OCI-LY1 (cell line): Measurements from ENCODE around the gene CD320.
A peak's percentile ranks its signal among the peaks of the same experiment; 100 is the strongest.

Experiments
- H2AFZ ChIP-seq: fragments of 200-600 bp; sonication (generic), shearing (Covaris generic); 2 replicates; pipeline ENCODE4 v1.6.0; 2014; ENCODE audit warnings: antibody characterized with exemption, mild to moderate bottlenecking, low read length
- H3F3A ChIP-seq: fragments of 200-600 bp; sonication (generic), shearing (Covaris generic); 2 replicates; pipeline ENCODE4 v1.6.0; 2014; ENCODE audit warnings: mild to moderate bottlenecking, antibody characterized with exemption, low read length, moderate library complexity; ENCODE audit not compliant: insufficient read depth
- H3K27ac ChIP-seq: fragments of 200-600 bp; sonication (generic); 2 replicates; pipeline ENCODE4 v1.5.1; 2014; ENCODE audit warnings: low read length, mixed run types, mild to moderate bottlenecking, low read depth; ENCODE audit not compliant: poor library complexity, severe bottlenecking
- H3K27me3 ChIP-seq: fragments of 200-600 bp; sonication (generic); 2 replicates; pipeline ENCODE4 v1.6.0; 2014; ENCODE audit warnings: antibody characterized with exemption, mild to moderate bottlenecking, low read length, moderate library complexity; ENCODE audit not compliant: insufficient read depth
- H3K36me3 ChIP-seq: fragments of 200-600 bp; sonication (generic); 2 replicates; pipeline ENCODE4 v1.6.1; 2014; ENCODE audit warnings: mild to moderate bottlenecking, antibody characterized with exemption, low read length, moderate library complexity, mixed read lengths; ENCODE audit not compliant: insufficient read depth
- H3K4me1 ChIP-seq: fragments of 200-600 bp; sonication (generic); 2 replicates; pipeline ENCODE4 v1.5.1; 2014; ENCODE audit warnings: mild to moderate bottlenecking, low read length, moderate library complexity; ENCODE audit not compliant: insufficient read depth, severe bottlenecking
- H3K4me2 ChIP-seq: fragments of 200-600 bp; sonication (generic), shearing (Covaris generic); 2 replicates; pipeline ENCODE4 v1.6.1; 2014; ENCODE audit warnings: low read length
- H3K4me3 ChIP-seq: fragments of 200-600 bp; sonication (generic); 2 replicates; pipeline ENCODE4 v1.5.1; 2014; ENCODE audit warnings: low read length, low read depth, mild to moderate bottlenecking, mixed read lengths; ENCODE audit not compliant: poor library complexity, severe bottlenecking
- H3K79me2 ChIP-seq: fragments of 200-600 bp; shearing (Covaris generic); 2 replicates; pipeline ENCODE4 v1.6.1; 2016; ENCODE audit warnings: mixed run types, low read length, mixed read lengths; ENCODE audit not compliant: insufficient read depth
- H3K9ac ChIP-seq: fragments of 200-600 bp; sonication (generic), shearing (Covaris generic); 2 replicates; pipeline ENCODE4 v1.6.1; 2014; ENCODE audit warnings: mild to moderate bottlenecking, low read length, mixed read lengths
- H3K9me2 ChIP-seq: fragments of 200-600 bp; sonication (generic), shearing (Covaris generic); 2 replicates; pipeline ENCODE4 v1.6.1; 2014; ENCODE audit warnings: low read depth, mild to moderate bottlenecking, low read length, mixed read lengths
- H3K9me3 ChIP-seq: fragments of 200-600 bp; shearing (Covaris generic); 2 replicates; pipeline ENCODE4 v1.6.1; 2014; ENCODE audit warnings: low read length, mixed read lengths
- H4K20me1 ChIP-seq: fragments of 200-600 bp; sonication (generic), shearing (Covaris generic); 2 replicates; pipeline ENCODE4 v1.6.0; 2016; ENCODE audit warnings: mild to moderate bottlenecking, low read length; ENCODE audit not compliant: insufficient read depth
- EZH2 ChIP-seq: fragments of 200-600 bp; sonication (generic), shearing (Covaris generic); IDR thresholded peaks from 2 replicates; pipeline ENCODE4 v1.8.0; 2017; ENCODE audit warnings: borderline replicate concordance, mixed run types, mild to moderate bottlenecking, antibody characterized with exemption, low read length, moderate library complexity, mixed read lengths
- TF ChIP-seq, protein P1 (sequence below): fragments of 200-600 bp; sonication (generic), shearing (Covaris generic); IDR thresholded peaks from 2 replicates; pipeline ENCODE4 v1.5.1; 2017; ENCODE audit warnings: mild to moderate bottlenecking, antibody characterized with exemption, low read length, moderate library complexity, mixed read lengths

The CD320 gene

DNA sequence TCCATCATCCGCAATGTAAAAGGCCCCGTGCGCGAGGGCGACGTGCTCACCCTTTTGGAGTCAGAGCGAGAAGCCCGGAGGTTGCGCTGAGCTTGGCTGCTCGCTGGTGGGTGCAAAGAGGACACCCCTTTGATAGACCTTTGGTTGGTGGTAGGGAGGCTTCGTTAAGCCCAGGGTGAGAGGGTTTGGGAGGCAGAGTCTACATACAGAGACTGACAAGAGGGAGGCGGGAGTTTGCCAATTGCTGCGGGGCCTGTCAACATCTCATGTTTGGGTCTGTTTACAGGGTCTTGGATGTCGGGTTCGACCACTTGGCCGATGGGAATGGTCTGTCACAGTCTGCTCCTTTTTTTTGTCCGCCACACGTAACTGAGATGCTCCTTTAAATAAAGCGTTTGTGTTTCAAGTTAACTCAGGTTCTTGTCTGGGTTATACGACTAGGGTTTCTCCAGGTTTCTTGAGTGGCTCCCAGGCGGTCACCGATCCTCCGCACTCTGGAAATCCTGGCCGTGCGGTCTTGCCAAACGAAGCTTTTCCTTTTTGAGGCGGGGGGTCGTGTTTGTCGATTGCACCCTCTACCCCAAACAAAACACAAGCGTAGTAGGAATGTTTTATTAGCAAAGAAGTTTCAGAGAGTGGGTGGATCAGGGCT is 14.0 kb upstream of the CD320 start:
- Histone ChIP-seq H3K9me3 (no peaks in the 10 kb centered on the region), H3K9me2 (no peaks in the 10 kb centered on the region), H3K4me1 (peaks cover 36% of the 10 kb centered on the region), H2AFZ (no peak overlapping the region), H3K4me3 (peak overlapping the region; percentile 94), H3K79me2 (peaks cover 18% of the 10 kb centered on the region; the same call in 1 of the 2 replicates), H3K27ac (no peak overlapping the region), H3F3A (no peaks in the 10 kb centered on the region), H3K36me3 (peaks cover 31% of the 10 kb centered on the region), H3K9ac (peak overlapping the region; percentile 96), H3K27me3 (peaks cover 3% of the 10 kb centered on the region; the same call in 1 of the 2 replicates), H4K20me1 (no peaks in the 10 kb centered on the region), H3K4me2 (peak overlapping the region; percentile 97)
- TF ChIP-seq, protein P1, sequence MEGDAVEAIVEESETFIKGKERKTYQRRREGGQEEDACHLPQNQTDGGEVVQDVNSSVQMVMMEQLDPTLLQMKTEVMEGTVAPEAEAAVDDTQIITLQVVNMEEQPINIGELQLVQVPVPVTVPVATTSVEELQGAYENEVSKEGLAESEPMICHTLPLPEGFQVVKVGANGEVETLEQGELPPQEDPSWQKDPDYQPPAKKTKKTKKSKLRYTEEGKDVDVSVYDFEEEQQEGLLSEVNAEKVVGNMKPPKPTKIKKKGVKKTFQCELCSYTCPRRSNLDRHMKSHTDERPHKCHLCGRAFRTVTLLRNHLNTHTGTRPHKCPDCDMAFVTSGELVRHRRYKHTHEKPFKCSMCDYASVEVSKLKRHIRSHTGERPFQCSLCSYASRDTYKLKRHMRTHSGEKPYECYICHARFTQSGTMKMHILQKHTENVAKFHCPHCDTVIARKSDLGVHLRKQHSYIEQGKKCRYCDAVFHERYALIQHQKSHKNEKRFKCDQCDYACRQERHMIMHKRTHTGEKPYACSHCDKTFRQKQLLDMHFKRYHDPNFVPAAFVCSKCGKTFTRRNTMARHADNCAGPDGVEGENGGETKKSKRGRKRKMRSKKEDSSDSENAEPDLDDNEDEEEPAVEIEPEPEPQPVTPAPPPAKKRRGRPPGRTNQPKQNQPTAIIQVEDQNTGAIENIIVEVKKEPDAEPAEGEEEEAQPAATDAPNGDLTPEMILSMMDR: no peak
- TF ChIP-seq EZH2: no peak

DNA sequence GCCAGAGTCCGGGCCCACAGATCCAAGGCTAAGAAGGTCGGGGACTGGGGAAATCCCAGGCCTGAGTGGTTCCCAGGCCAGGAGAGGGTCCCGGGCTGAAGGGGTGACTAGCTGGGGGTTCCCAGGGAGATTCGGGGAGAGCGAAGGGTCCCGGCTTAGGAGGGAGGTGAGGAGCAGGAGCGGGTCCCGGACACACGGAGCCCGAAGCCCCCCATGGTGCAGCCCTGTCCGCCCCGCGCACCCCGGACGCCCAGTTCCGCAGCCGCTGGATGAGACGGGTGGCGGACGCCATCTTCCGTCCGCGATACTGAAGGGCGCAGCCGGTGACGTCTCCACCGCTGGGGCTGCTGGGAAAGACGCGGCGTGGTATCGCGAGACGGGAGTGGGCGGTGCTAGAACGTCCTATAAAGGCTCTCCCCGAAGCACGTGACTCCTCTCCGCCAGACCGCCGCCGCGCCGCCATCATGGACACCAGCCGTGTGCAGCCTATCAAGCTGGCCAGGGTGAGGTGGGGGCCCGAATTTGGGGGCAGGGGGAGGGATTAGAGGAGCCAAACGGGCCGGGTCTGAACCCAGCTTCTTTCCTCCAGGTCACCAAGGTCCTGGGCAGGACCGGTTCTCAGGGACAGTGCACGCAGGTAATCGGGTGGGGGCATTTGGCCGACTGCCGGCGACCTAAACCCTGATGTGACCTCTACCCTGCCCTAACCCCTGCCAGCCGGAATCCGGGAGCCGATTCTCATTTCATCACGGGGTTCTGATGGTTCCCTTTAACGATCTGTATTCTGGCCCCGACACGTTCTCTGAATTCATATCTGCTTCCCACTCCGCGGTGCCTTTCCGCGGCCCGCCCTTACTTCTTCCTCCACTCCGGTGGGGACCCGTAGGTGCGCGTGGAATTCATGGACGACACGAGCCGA is 13.2 kb upstream of the CD320 start, which contains the start of the genes NDUFA7 and RPS28:
Gene NDUFA7, minus strand, starts transcription at position 309 of the 919 bp plus-strand sequence. Its CDS starts 17 bp downstream, at position 292.
Gene RPS28, plus strand, starts transcription at position 430 of the 919 bp plus-strand sequence. Its CDS starts 35 bp downstream, at position 465.
- Histone ChIP-seq H3K4me2 (peak within 1 kb of the TSS; percentile 97), H3K9me3 (no peaks in the 10 kb centered on the region), H3K27ac (peak within 1 kb of the TSS; percentile 59), H3K27me3 (no peaks in the 10 kb centered on the region), H4K20me1 (no peaks in the 10 kb centered on the region), H3K4me3 (peak within 1 kb of the TSS; percentile 94), H3K36me3 (peaks cover 34% of the 10 kb centered on the region), H3K9me2 (no peaks in the 10 kb centered on the region), H2AFZ (no peak within 1 kb of the TSS), H3K4me1 (peaks cover 42% of the 10 kb centered on the region), H3F3A (no peaks in the 10 kb centered on the region), H3K9ac (peak within 1 kb of the TSS; percentile 96), H3K79me2 (peaks cover 18% of the 10 kb centered on the region; the same call in 1 of the 2 replicates)
- TF ChIP-seq, protein P1: no peak
- TF ChIP-seq EZH2: no peak

DNA sequence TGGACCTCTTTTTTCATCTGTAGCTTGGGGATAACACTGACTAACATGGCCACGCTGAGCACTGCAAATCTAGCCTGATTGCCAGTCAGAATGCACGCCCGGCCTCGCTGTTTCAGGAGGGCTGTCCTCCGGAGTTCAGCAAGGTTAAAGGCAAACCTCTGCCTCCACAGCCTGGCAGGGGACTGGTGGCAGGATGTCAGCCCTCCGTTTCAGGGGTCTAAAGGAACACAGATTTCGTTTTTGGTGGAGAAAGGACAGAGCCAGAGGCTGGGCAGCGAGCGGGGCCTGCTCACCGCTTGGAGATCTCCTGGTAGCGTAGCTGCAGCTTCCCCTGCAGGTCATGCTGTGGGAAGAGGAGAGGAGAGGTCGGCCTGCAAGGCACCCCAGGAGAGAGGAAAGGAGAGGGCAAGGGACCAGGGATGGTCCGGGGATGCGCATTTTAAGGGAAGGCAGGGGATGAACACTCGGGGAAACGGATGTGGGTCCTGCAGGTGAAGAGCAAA is 12.5 kb upstream of the CD320 start:
- Histone ChIP-seq H3K9me2 (no peaks in the 10 kb centered on the region), H3K9me3 (no peaks in the 10 kb centered on the region), H3K9ac (peak overlapping the region; percentile 96), H2AFZ (no peak overlapping the region), H3K27ac (peak overlapping the region; percentile 59), H3K4me1 (peaks cover 42% of the 10 kb centered on the region), H3K4me2 (peak overlapping the region; percentile 85), H3K4me3 (peak overlapping the region; percentile 94), H3K79me2 (peaks cover 18% of the 10 kb centered on the region; the same call in 1 of the 2 replicates), H3K36me3 (peaks cover 42% of the 10 kb centered on the region), H4K20me1 (no peaks in the 10 kb centered on the region), H3F3A (no peaks in the 10 kb centered on the region), H3K27me3 (no peaks in the 10 kb centered on the region)
- TF ChIP-seq, protein P1: no peak
- no peak for TF ChIP-seq EZH2
